GM21390 (cell line): ENCODE results near the gene RFX1.
"Not testable (repeated sequence)": the region's sequence is repeated elsewhere in the genome, so short reads cannot be mapped to it uniquely, and the experiment has no call there.

ENCODE experiments used
- ATAC-seq: cut with Tn5 transposase; IDR thresholded peaks from one replicate; pipeline ENCODE4 v1.9.1; 2021; ENCODE audit not compliant: unreplicated experiment

Gene RFX1

GRCh38 chr19:13937479-13938300 lies 68.4 kb downstream of the RFX1 start:
- ATAC-seq, result no peak

GRCh38 chr19:13935765-13936510 lies 70.2 kb downstream of the RFX1 start:
- ATAC-seq, result no peak

- ATAC-seq, result no peak
These were observed 71.4 kb downstream of the RFX1 start for GRCh38 chr19:13934785-13935109.

- ATAC-seq, result no peak
These were observed 73.2 kb downstream of the RFX1 start for GRCh38 chr19:13932911-13933393.

- ATAC-seq, result no peak
These were observed 73.9 kb downstream of the RFX1 start for GRCh38 chr19:13932149-13932637.

- ATAC-seq, result no peak
These were observed 74.5 kb downstream of the RFX1 start for GRCh38 chr19:13931391-13932148.

GRCh38 chr19:13930402-13930801 lies 75.7 kb downstream of the RFX1 start:
- ATAC-seq, result no peak

- ATAC-seq, result no peak
These were observed 76.2 kb downstream of the RFX1 start for GRCh38 chr19:13929956-13930355.

- ATAC-seq, result no peak
These were observed 76.8 kb downstream of the RFX1 start for GRCh38 chr19:13929340-13929739.

GRCh38 chr19:13926715-13927114 lies 79.4 kb downstream of the RFX1 start:
- no peak for ATAC-seq

- no peak for ATAC-seq
These were observed 80.1 kb downstream of the RFX1 start for GRCh38 chr19:13926010-13926409.

- no peak for ATAC-seq
These were observed 82.7 kb downstream of the RFX1 start for GRCh38 chr19:13923194-13923987.

- not testable (repeated sequence) for ATAC-seq
These were observed 84.0 kb downstream of the RFX1 start for GRCh38 chr19:13922118-13922517.

GRCh38 chr19:13920940-13921747 lies 85.0 kb downstream of the RFX1 start:
- ATAC-seq, result no peak

- no peak for ATAC-seq
These were observed 85.6 kb downstream of the RFX1 start for GRCh38 chr19:13920524-13920923.

- ATAC-seq, result no peak
These were observed 87.3 kb downstream of the RFX1 start for GRCh38 chr19:13918726-13919411.

GRCh38 chr19:13917888-13918406 lies 88.2 kb downstream of the RFX1 start:
- ATAC-seq, result no peak

GRCh38 chr19:13914777-13915176 lies 91.3 kb downstream of the RFX1 start:
- ATAC-seq, result no peak

GRCh38 chr19:13913352-13913751 lies 92.8 kb downstream of the RFX1 start:
- ATAC-seq, result no peak
